Esophagus squamous epithelium (tissue), 5 donors: ENCODE data around the gene SLC38A9. TPM values are rescaled to one million over a fixed set of nuclear protein-coding genes. Genes with fewer than 3 reads are reported as not detected.
"Not testable (repeated sequence)": the region's sequence is repeated elsewhere in the genome, so short reads cannot be mapped to it uniquely, and the experiment has no call there.

ENCODE experiments used
- DNase-seq: peaks from one replicate; lab custom pipeline; 2025; lab: John Stamatoyannopoulos, UW
- H3K27ac ChIP-seq, 4 donors: fragments of 200-600 bp; sonication (generic); one replicate each; pipeline ENCODE4 v1.5.1; 2016 to 2019; ENCODE audit warnings: mild to moderate bottlenecking in 1 of 4
- H3K27me3 ChIP-seq, 4 donors: fragments of 200-600 bp; sonication (generic); 1 replicate in 3 of 4; 2 replicates in 1 of 4; pipeline versions ENCODE4 v1.5.1 to v1.6.0; 2017 to 2021; ENCODE audit warnings: antibody characterized with exemption in 1 of 4
- H3K36me3 ChIP-seq, 3 donors: fragments of 200-600 bp; sonication (generic); one replicate each; pipeline ENCODE4 v1.5.1; 2016 to 2019
- H3K4me1 ChIP-seq, 3 donors: fragments of 200-600 bp; sonication (generic); one replicate each; pipeline ENCODE4 v1.5.1; 2017 to 2019
- H3K4me3 ChIP-seq, 4 donors: fragments of 200-600 bp; sonication (generic); 1 replicate in 3 of 4; 2 replicates in 1 of 4; pipeline ENCODE4 v1.5.1; 2016 to 2019; ENCODE audit warnings: mild to moderate bottlenecking in 2 of 4, moderate library complexity in 1 of 4
- H3K9me3 ChIP-seq, 3 donors: fragments of 200-600 bp; sonication (generic); one replicate each; pipeline ENCODE4 v1.5.1; 2016 to 2019
- POLR2A ChIP-seq, 4 donors: fragments of 450-650 bp; IDR thresholded peaks; one replicate each; pipeline ENCODE4 v1.6.1; 2017; ENCODE audit warnings: antibody characterized with exemption in 4 of 4, mild to moderate bottlenecking in 4 of 4, moderate library complexity in 3 of 4
- WGBS, 2 donors: methylation state at CpG; one replicate each; pipeline ENCODE4 v1.1.5; 2018; 5-methylcytosine and 5-hydroxymethylcytosine counted together
- intact Hi-C: fragments of 100-400 bp; cut with DNase I; formaldehyde crosslinking; loops from one replicate; pipeline ENCODE4 v1.15.0; 2022
- total RNA-seq, 4 donors: library from RNA; depleted of rRNA; stranded (reverse); fragments of >200 nt; gene quantifications; one replicate each; pipeline ENCODE4 v1.1.0, GENCODE V29; 2016
- TF ChIP-seq, protein P1 (sequence below), 6 experiments: fragments of 450-650 bp in 4 of 6; fragments of 200-600 bp in 2 of 6; sonication (generic) in 2 of 6; IDR thresholded peaks; one replicate each; pipeline ENCODE4 v1.5.1; 2016 to 2019; ENCODE audit warnings: antibody characterized with exemption in 6 of 6, mild to moderate bottlenecking in 4 of 6, moderate library complexity in 4 of 6
- donor health status: DM: yes; HTN: yes; CAD: no.

Gene SLC38A9
- total RNA-seq, 4 donors from 2014 or later = 16.0 to 29.8 (median 23.3) TPM

GRCh38 chr5:55699041-55699688 lies 13.0 kb downstream of the SLC38A9 start:
- 81 to 90% methylated on average over 3 of the region's 3 CpGs for WGBS, 2 donors
- intact Hi-C loops = loop anchor here (10.0 kb wide), 1 partner anchor 354 kb away; no protein-coding TSS in a partner anchor

GRCh38 chr5:55696704-55697103 lies 15.4 kb downstream of the SLC38A9 start:
- not testable (repeated sequence) for H3K4me3 ChIP-seq, H3K27ac ChIP-seq, H3K9me3 ChIP-seq, H3K27me3 ChIP-seq, DNase-seq, H3K4me1 ChIP-seq
- intact Hi-C loops = loop anchor here (10.0 kb wide), 1 partner anchor 352 kb away; no protein-coding TSS in a partner anchor
- no CpG with 5 or more reads among the region's 31 CpGs for WGBS, 2 donors
- H3K36me3 ChIP-seq = peaks cover 0 to 18% (median 0%) of the 10 kb centered on the region in 3 donors

More at GRCh38 chr5:55699041-55699688, 13.0 kb downstream of the SLC38A9 start:
- no peaks in the 10 kb centered on the region for H3K4me1 ChIP-seq
- no peaks in the 10 kb centered on the region for H3K27me3 ChIP-seq
- H3K9me3 ChIP-seq = no peaks in the 10 kb centered on the region
- no peak for DNase-seq
- no peak overlapping the region for H3K4me3 ChIP-seq
- TF ChIP-seq, protein P1, sequence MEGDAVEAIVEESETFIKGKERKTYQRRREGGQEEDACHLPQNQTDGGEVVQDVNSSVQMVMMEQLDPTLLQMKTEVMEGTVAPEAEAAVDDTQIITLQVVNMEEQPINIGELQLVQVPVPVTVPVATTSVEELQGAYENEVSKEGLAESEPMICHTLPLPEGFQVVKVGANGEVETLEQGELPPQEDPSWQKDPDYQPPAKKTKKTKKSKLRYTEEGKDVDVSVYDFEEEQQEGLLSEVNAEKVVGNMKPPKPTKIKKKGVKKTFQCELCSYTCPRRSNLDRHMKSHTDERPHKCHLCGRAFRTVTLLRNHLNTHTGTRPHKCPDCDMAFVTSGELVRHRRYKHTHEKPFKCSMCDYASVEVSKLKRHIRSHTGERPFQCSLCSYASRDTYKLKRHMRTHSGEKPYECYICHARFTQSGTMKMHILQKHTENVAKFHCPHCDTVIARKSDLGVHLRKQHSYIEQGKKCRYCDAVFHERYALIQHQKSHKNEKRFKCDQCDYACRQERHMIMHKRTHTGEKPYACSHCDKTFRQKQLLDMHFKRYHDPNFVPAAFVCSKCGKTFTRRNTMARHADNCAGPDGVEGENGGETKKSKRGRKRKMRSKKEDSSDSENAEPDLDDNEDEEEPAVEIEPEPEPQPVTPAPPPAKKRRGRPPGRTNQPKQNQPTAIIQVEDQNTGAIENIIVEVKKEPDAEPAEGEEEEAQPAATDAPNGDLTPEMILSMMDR (IDR thresholded peaks at IDR 0.05) = no peak
- no peak for TF ChIP-seq POLR2A (IDR thresholded peaks at IDR 0.05)
- H3K27ac ChIP-seq = no peak overlapping the region
- peaks cover 0 to 19% (median 0%) of the 10 kb centered on the region in 3 donors for H3K36me3 ChIP-seq

DNA sequence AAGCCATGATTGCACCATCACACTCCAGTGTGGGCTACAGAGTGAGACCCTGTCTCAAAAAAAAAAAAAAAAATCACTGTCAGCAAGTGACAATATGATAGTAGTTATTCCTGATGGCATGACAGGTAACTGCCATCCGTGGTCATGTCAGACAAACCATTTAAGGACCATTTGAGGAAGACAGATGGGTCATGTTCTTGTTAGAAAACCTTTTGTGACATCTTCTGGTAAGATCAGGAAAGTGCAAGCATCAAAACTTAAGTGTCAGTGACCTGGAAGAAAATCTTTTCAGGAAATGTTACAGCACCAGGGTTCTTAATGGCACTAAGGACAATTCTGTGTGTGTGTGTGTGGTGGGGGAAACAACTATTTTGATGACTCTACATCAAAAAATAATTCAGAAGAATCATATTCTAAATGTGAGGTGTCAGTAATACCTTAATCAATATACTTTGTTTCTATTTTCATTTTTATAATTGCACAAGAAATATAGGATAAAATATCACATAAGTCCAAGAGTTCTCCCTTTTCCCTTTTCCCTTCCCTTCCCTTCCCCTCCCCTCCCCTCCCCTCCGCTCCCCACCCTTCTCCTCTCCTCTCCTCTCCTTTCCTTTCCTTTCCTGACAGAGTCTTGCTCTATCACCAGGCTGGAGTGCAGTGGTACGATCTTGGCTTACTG lies 17.8 kb downstream of the SLC38A9 start:
- no peak overlapping the region for H3K4me3 ChIP-seq
- H3K4me1 ChIP-seq = peaks cover 0 to 20% (median 0%) of the 10 kb centered on the region in 3 donors
- no peak for DNase-seq
- H3K9me3 ChIP-seq = no peaks in the 10 kb centered on the region
- WGBS, 2 donors = 61 to 69% methylated on average over 3 of the region's 3 CpGs
- no peak for TF ChIP-seq POLR2A (IDR thresholded peaks at IDR 0.05)
- TF ChIP-seq, protein P1 (IDR thresholded peaks at IDR 0.05) = peak in 3 of 6 experiments; percentile 31 to 50 (median 39)
- no peaks in the 10 kb centered on the region for H3K27me3 ChIP-seq
- H3K36me3 ChIP-seq = peaks cover 0 to 18% (median 0%) of the 10 kb centered on the region in 3 donors
- intact Hi-C loops = loop anchor here (5.0 to 10.0 kb wide), 2 partner anchors 287 to 349 kb away; no protein-coding TSS in a partner anchor
- no peak overlapping the region for H3K27ac ChIP-seq

DNA sequence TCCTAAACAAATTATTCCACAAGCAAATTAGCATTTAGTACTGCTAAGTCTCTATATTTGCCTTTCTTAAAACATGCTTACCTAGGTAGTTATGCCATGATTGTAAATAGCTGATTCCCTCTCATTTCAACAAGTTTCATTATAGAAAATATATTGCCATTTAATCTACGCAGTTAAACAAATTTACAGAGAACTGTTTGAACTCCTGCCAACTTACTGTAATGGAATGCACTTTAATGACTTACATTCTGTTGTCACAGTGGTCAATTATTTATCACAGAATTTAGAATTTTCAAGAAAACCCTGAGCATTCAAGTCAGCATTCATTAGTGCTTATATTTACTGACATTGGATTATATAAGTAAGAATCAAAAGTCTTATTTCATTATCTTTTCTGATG lies 19.6 kb downstream of the SLC38A9 start:
- H3K4me3 ChIP-seq = no peak overlapping the region
- no peak overlapping the region for H3K27ac ChIP-seq
- peaks cover 0 to 20% (median 0%) of the 10 kb centered on the region in 3 donors for H3K4me1 ChIP-seq
- H3K36me3 ChIP-seq = peaks cover 0 to 16% (median 0%) of the 10 kb centered on the region in 3 donors
- no peak for DNase-seq
- no peaks in the 10 kb centered on the region for H3K27me3 ChIP-seq
- H3K9me3 ChIP-seq = no peaks in the 10 kb centered on the region
- WGBS, 2 donors = 86 to 97% methylated on average over 1 of the region's 1 CpG
- TF ChIP-seq, protein P1 (IDR thresholded peaks at IDR 0.05) = no peak
- TF ChIP-seq POLR2A (IDR thresholded peaks at IDR 0.05) = no peak
- intact Hi-C loops = loop anchor here (5.0 to 10.0 kb wide), 2 partner anchors 285 to 348 kb away; no protein-coding TSS in a partner anchor

GRCh38 chr5:55692106-55692417 lies 20.1 kb downstream of the SLC38A9 start:
- no peaks in the 10 kb centered on the region for H3K9me3 ChIP-seq
- no peaks in the 10 kb centered on the region for H3K27me3 ChIP-seq
- intact Hi-C loops = loop anchor here (5.0 to 10.0 kb wide), 2 partner anchors 285 to 347 kb away; no protein-coding TSS in a partner anchor
- no peak for TF ChIP-seq POLR2A (IDR thresholded peaks at IDR 0.05)
- TF ChIP-seq, protein P1 (IDR thresholded peaks at IDR 0.05) = peak in 1 of 6 experiments; percentile 1
- no peak for DNase-seq
- WGBS, 2 donors = 74 to 77% methylated on average over 2 of the region's 2 CpGs
- peaks cover 0 to 11% (median 0%) of the 10 kb centered on the region in 3 donors for H3K36me3 ChIP-seq
- no peak overlapping the region for H3K27ac ChIP-seq
- peaks cover 0 to 20% (median 0%) of the 10 kb centered on the region in 3 donors for H3K4me1 ChIP-seq
- H3K4me3 ChIP-seq = no peak overlapping the region
